Neural cell (in vitro differentiated cells): Measurements from ENCODE around the gene SULT1C3.

Experiments
- CTCF ChIP-seq: fragments of 450-650 bp; IDR thresholded peaks from 2 replicates; pipeline ENCODE4 v1.5.1; 2014; ENCODE audit warnings: antibody characterized with exemption, mild to moderate bottlenecking, moderate library complexity; ENCODE audit not compliant: poor library complexity, severe bottlenecking
- EP300 ChIP-seq: fragments of 450-650 bp; conservative IDR thresholded peaks from 2 replicates; pipeline ENCODE4 v1.6.1; 2014; ENCODE audit warnings: antibody characterized with exemption, mild to moderate bottlenecking, moderate library complexity; ENCODE audit not compliant: poor library complexity, severe bottlenecking
- EZH2 ChIP-seq: fragments of 200-600, 300-800 bp; shearing (Covaris generic), sonication (generic); IDR thresholded peaks from 2 replicates; pipeline ENCODE4 v1.6.1; 2014; ENCODE audit warnings: antibody characterized with exemption, low read length, borderline replicate concordance, mild to moderate bottlenecking; ENCODE audit not compliant: insufficient read depth, poor library complexity, severe bottlenecking
- POLR2AphosphoS5 ChIP-seq: IDR thresholded peaks from 2 replicates; pipeline ENCODE4 v1.6.1; 2012
- RAD21 ChIP-seq: fragments of 450-650 bp; conservative IDR thresholded peaks from 2 replicates; pipeline ENCODE4 v1.6.1; 2014; ENCODE audit warnings: antibody characterized with exemption, mild to moderate bottlenecking, moderate library complexity
- REST ChIP-seq: IDR thresholded peaks from 2 replicates; pipeline ENCODE4 v1.6.1; 2012; ENCODE audit warnings: borderline replicate concordance
- SMC3 ChIP-seq: fragments of 450-650 bp; conservative IDR thresholded peaks from 2 replicates; pipeline ENCODE4 v1.6.1; 2014; ENCODE audit warnings: antibody characterized with exemption, mild to moderate bottlenecking, moderate library complexity; ENCODE audit not compliant: poor library complexity
- TAF1 ChIP-seq: IDR thresholded peaks from 2 replicates; pipeline ENCODE4 v1.6.1; 2012; ENCODE audit warnings: low read depth

GRCh38 chr2:108215794-108216211 is 24.0 kb upstream of the SULT1C3 start:
- TF ChIP-seq CTCF (no peak), EP300 (no peak), SMC3 (no peak), EZH2 (no peak), POLR2AphosphoS5 (no peak), RAD21 (no peak), TAF1 (no peak), REST (no peak)
